Stimulated activated CD8-positive, alpha-beta memory T cell treated with anti-CD3 and anti-CD28 coated beads, Interleukin-4, amount 100 ng/mL, for 1 hour (primary cell): ENCODE results near the gene VIPR2.
"Not testable (repeated sequence)": the region's sequence is repeated elsewhere in the genome, so short reads cannot be mapped to it uniquely, and the experiment has no call there.

Experiments used
- DNase-seq, 2 donors: peaks; one replicate each; pipeline ENCODE4 v3.0.0-alpha.2; 2020; ENCODE audit warnings: low read depth in 2 of 2, low spot score in 1 of 2

The VIPR2 gene

GRCh38 chr7:159105832-159106811 lies 38.5 kb downstream of the VIPR2 start:
- no peak for DNase-seq

DNA sequence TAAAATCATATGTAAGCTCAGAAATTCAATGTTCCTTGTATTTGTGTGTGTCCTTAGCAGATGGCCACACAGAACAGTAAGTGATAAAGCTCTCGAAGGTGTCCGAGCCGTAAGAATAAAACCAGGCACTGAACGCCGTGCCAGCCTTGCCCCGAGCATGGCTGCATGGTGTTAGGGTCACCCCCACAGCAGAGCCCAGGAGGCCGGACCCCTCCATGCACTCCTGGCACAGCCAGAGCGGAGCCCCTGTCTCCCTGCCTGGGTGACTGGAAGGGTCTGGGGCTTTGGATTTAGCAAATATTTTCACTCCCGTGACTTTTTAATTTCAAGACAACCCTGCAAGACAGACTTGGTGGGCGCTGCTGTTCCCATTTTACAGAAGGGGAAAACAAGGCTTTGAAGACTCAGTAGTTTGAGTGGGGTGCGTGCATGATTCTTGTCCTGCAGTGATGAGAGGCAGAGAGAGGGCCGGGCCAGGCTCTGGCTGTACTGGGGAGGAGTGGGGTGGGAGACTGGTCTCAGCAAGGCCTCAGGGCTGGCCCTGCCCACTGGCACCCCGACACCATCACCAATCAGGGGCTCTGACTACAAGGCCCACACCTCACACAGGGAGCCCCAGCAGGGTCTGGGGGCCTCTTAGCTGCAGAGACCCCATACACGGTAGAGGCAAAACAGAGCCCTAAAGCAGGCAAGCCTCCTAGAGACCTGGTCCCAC lies 39.4 kb downstream of the VIPR2 start:
- DNase-seq = no peak

DNA sequence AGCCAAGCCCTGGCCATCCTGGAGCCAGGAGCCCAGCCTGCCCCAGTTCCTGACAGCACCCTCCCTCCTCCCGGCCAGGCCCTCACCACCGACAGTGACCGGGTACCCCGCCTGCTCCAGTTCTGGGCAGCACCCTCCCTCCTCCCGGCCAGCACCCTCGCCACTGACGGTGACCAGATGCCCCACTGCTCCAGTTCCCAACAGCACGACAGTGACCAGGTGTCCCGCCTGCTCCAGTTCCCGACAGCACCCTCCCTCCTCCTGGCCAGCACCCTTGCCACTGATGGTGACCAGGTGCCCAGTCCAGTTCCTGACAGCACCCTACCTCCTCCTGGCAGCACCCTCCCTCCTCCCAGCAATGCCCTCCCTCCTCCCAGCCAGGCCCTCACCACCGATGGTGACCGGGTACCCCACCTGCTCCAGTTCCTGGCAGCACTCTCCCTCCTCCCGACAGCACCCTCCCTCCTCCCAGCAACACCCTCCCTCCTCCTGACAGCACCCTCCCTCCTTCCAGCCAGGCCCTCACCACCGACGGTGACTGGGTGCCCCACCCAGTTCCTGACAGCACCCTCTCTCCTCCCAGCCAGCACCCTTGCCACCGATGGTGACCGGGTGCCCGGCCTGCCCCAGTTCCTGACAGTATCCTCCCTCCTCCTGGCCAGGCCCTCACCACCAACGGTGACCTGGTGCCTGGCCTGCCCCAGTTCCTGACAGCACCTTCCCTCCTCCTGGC lies 40.3 kb downstream of the VIPR2 start:
- no peak for DNase-seq

- no peak for DNase-seq
Observed at GRCh38 chr7:159103382-159104187, 41.1 kb downstream of the VIPR2 start.

DNA sequence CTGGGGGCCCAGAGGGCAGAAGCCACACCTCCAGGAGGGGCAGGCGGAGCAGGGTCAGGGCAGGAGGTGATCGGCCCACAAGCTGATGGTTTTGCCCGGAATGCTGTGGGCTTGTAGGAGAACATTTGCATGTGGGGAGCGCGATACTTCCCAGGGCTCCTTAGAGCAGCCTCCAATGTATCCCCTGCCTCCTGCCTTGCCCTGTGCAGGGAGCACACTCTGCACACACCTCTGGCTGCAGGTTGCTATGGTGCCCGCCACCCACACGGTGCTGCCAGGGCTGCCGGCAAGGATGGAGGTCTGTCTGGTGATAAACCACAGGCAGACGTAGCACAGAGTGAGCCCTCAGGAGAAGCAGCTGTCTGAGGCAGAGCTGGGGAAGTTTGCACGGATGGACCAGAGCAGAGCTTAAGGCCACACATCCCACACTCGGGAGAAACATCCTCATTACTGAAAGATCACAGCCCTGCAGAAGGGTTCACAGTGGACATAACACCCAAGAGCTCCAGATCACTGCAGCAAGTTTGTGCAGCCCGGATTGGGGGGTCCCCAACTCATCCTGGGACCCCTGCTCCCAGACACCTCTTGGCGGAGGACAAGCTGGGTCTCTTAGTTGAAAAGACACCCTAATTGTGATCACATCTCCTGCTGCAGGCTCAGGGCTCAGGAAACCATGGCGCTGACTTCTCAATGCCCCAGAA lies 41.8 kb downstream of the VIPR2 start:
- DNase-seq = no peak

DNA sequence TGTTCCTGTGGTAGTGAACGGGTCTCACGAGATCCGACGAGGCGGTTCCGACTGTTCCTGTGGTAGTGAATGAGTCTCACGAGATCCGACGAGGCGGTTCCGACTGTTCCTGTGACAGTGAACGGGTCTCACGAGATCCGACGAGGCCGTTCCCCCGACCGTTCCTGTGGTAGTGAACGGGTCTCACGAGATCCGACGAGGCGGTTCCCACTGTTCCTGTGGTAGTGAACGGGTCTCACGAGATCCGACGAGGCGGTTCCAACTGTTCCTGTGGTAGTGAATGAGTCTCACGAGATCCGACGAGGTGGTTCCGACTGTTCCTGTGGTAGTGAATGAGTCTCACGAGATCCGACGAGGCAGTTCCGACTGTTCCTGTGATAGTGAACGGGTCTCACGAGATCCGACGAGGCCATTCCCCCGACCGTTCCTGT lies 43.0 kb downstream of the VIPR2 start:
- DNase-seq = not testable (repeated sequence)

DNA sequence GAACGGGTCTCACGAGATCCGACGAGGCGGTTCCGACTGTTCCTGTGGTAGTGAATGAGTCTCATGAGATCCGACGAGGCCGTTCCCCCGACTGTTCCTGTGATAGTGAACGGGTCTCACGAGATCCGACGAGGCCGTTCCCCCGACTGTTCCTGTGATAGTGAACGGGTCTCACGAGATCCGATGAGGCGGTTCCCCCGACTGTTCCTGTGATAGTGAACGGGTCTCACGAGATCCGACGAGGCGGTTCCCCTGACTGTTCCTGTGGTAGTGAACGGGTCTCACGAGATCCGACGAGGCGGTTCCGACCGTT lies 43.6 kb downstream of the VIPR2 start:
- not testable (repeated sequence) for DNase-seq

- not testable (repeated sequence) for DNase-seq
Observed at GRCh38 chr7:159100281-159101082, 44.2 kb downstream of the VIPR2 start.

DNA sequence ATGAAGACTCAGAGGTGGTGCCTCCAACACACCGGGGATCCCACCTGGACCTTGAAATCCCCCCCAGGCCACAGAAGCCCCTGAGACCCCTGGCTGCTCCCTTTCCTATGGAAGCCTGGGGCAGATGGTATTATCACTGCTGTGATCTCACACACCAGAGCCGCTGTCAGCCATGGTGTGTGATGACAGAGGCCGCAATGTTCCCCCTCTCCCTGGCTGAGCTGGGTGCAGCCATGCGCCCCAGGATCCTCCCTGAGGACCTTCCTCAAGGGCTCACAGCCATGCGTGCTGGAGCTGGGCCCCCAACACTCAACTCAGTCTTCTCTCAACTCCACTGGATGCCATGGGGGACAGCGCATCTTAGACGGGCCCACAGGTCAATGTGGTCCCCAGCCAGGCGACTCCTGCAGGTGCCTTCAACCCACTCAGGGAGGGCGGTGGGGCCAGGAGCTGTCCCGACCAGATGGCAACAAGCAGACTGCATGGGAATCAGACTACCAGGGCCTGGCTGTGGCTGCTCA lies 44.9 kb downstream of the VIPR2 start:
- DNase-seq = no peak

DNA sequence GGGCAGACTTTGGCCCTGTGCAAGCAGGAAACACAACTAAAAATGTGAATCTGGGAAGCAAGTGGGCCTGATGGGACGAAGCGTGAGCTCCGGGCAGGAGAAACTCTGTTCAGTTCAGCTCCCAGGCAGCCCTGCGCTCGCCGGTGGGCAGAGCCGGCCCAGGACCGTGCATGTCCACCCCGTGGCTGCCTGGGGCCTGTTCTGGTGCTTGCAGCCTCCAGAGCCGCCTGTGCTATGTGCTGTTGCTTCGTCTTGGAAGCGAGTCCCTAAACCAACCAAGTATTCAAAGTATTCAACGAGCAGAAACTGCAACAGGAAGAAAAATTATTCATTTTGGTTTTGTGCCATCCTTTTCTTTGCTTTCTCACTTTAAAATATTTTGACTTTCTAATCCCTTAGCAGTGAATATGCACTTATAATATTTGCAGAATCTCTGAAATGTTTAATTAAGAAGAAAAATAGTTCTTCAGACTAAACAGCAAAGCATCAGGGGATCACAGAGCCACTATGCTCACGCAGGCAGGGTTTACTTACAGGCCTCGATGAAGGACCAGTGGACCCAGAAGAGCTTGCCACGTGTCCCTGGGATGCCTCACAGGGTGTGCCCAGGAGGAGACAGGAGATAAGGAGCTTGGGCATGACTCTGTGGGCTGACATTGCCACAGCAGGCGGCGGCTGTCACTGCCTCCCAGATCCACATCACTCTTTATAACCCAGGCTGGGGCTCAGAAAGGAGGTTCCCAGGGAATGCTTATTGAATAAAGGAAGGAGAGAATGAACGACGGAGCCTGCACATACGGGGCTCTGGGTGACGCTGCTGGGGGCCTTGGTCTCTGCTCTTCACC lies 45.6 kb downstream of the VIPR2 start:
- DNase-seq = no peak

- DNase-seq = no peak
Observed at GRCh38 chr7:159098424-159098786, 46.3 kb downstream of the VIPR2 start.

GRCh38 chr7:159097661-159098423 lies 46.8 kb downstream of the VIPR2 start:
- no peak for DNase-seq

- no peak for DNase-seq
Observed at GRCh38 chr7:159096736-159097581, 47.7 kb downstream of the VIPR2 start.

GRCh38 chr7:159095979-159096411 lies 48.7 kb downstream of the VIPR2 start:
- no peak for DNase-seq

DNA sequence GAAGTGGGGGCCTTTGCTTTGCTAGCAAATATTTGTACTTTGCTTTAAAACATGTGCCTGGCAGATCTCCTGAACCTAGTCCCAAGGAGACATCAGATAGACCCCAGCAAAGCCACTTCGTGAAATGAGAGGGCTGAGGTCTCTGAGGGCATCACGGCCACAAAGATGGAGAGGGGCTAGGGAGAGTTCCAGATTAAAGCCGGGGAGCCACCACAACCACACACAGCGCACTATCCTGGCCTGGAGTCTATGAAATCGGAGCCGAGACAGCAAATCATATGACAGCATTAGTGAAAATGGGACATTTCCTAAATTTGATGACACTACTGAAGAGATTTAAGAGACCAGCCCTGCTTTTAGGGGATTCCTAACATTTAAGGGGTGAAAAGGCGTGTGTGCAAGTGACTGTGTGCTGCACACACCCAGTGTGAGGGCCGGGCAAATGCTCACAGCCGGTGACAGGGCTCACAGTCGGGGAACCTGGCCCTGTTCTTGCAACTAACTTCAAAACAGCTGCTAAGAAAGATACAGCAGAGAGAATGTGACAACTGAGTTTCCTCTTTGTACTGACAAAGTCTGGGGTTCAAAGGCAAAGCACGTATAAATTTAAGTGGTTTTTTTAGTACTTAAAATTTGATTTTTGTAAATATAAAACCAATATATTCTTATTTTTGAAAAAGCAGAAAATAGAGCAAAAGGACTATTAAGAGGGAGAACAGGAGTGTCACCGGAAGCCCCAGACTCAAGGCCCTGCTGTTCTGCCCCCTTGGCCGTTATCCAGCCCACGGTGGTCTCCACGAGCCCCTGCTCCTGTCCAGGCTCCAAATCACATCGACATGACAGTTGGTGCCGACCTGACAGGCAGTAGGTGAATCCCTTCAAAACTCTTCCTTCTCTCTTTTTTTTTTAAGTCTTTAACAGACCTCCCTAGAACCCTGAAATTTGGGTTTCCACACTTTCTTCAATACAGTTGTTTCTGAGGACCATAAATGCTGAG lies 49.5 kb downstream of the VIPR2 start:
- no peak for DNase-seq
